Thyroid gland (tissue), 4 donors: Measurements from ENCODE around the gene APOL4.

Experiments used
- CTCF ChIP-seq, 6 experiments: fragments of 200-600 bp in 3 of 6; fragments of 450-650 bp in 3 of 6; sonication (generic) in 3 of 6; IDR thresholded peaks; one replicate each; pipeline ENCODE4 v1.5.1; 2016 to 2019; ENCODE audit warnings: antibody characterized with exemption in 6 of 6, mild to moderate bottlenecking in 2 of 6, inconsistent platforms in 1 of 6, moderate library complexity in 1 of 6
- POLR2A ChIP-seq, 2 donors: fragments of 450-650 bp; IDR thresholded peaks; one replicate each; pipeline ENCODE4 v1.6.1; 2017; ENCODE audit warnings: antibody characterized with exemption in 2 of 2, mild to moderate bottlenecking in 2 of 2, moderate library complexity in 1 of 2

- TF ChIP-seq CTCF (IDR thresholded peaks at IDR 0.05) (no peak), POLR2A (IDR thresholded peaks at IDR 0.05) (no peak)
Observed at GRCh38 chr22:36234213-36234612, 32.6 kb upstream of the APOL4 start.
